ENCODE data around the gene RIN2.
"Not testable (repeated sequence)": the region's sequence is repeated elsewhere in the genome, so short reads cannot be mapped to it uniquely, and the experiment has no call there.

GRCh38 chr20:19806276-19806675 lies 48.2 kb downstream of the RIN2 start:
- not testable (repeated sequence) for TF ChIP-seq CTCF (IDR thresholded peaks at IDR 0.05 in 4 of 5, conservative IDR thresholded peaks at IDR 0.05 in 1 of 5); POLR2A (IDR thresholded peaks at IDR 0.05)

All from gastrocnemius medialis (tissue), 4 donors.